Small intestine (tissue), 7 donors: ENCODE measurements around the gene AGTRAP. TPM values are rescaled to one million over a fixed set of nuclear protein-coding genes. Genes with fewer than 3 reads are reported as not detected.
A peak's percentile ranks its signal among the peaks of the same experiment; 100 is the strongest.

Experiments
- DNase-seq, 2 donors: peaks; one replicate each; pipeline versions ENCODE4 v3.0.0 to v3.0.0-alpha.2; 2013
- FAIRE-seq: peaks from 2 replicates; lab custom pipeline; 2012; peaks lifted over from hg19 to GRCh38; lab: Jason Lieb, UNC
- H3K27ac ChIP-seq, 3 donors: one replicate each; pipeline ENCODE4 v1.5.1; 2013; ENCODE audit warnings: low read length in 2 of 3, mild to moderate bottlenecking in 2 of 3, control low read depth in 1 of 3, inconsistent platforms in 1 of 3, low read depth in 1 of 3, moderate library complexity in 1 of 3
- H3K27me3 ChIP-seq, 3 donors: one replicate each; pipeline ENCODE4 v1.6.1; 2013; ENCODE audit warnings: low read length in 3 of 3, inconsistent platforms in 1 of 3; ENCODE audit not compliant: control insufficient read depth in 3 of 3, insufficient read depth in 3 of 3
- H3K36me3 ChIP-seq, 3 donors: one replicate each; pipeline ENCODE4 v1.6.1; 2013; ENCODE audit warnings: low read length in 3 of 3, inconsistent platforms in 1 of 3, low read depth in 1 of 3, mild to moderate bottlenecking in 1 of 3, moderate library complexity in 1 of 3; ENCODE audit not compliant: control insufficient read depth in 3 of 3, insufficient read depth in 2 of 3
- H3K4me1 ChIP-seq, 3 donors: one replicate each; pipeline ENCODE4 v1.6.1; 2013; ENCODE audit warnings: low read length in 2 of 3, inconsistent platforms in 1 of 3, low read depth in 1 of 3, mild to moderate bottlenecking in 1 of 3, moderate library complexity in 1 of 3; ENCODE audit not compliant: control insufficient read depth in 3 of 3, insufficient read depth in 2 of 3
- H3K4me3 ChIP-seq, 3 donors: one replicate each; pipeline ENCODE4 v1.5.1; 2013; ENCODE audit warnings: low read length in 3 of 3, control low read depth in 1 of 3, inconsistent platforms in 1 of 3, low read depth in 1 of 3, mild to moderate bottlenecking in 1 of 3, moderate library complexity in 1 of 3
- H3K9me3 ChIP-seq, 2 donors: one replicate each; pipeline ENCODE4 v1.6.1; 2013; ENCODE audit warnings: low read depth in 1 of 2, low read length in 1 of 2; ENCODE audit not compliant: control insufficient read depth in 2 of 2, insufficient read depth in 1 of 2
- WGBS, 3 donors: extraction: QIAGEN DNeasy Blood & Tissue Kit; methylation state at CpG; one replicate each; pipeline ENCODE4 v1.1.7; 2013; 5-methylcytosine and 5-hydroxymethylcytosine counted together
- polyA plus RNA-seq, 4 donors: library from polyadenylated mRNA; stranded (reverse) in 3 of 4; unstranded in 1 of 4; fragments of 200-250 nt in 3 of 4; fragments of 120-200 nt in 1 of 4; gene quantifications; one replicate each; pipeline versions ENCODE4 v1.2.1 to v1.2.3, GENCODE V29; 2013
- donor health status: healthy with polysubstance abuse.
- donor health status: control.
- donor health status: control.
- donor health status: Bipolar disorder and iron deficiency.
- donor health status: healthy.

AGTRAP gene
- polyA plus RNA-seq, 4 donors = 5.6 to 54.9 (median 19.2) TPM

DNA sequence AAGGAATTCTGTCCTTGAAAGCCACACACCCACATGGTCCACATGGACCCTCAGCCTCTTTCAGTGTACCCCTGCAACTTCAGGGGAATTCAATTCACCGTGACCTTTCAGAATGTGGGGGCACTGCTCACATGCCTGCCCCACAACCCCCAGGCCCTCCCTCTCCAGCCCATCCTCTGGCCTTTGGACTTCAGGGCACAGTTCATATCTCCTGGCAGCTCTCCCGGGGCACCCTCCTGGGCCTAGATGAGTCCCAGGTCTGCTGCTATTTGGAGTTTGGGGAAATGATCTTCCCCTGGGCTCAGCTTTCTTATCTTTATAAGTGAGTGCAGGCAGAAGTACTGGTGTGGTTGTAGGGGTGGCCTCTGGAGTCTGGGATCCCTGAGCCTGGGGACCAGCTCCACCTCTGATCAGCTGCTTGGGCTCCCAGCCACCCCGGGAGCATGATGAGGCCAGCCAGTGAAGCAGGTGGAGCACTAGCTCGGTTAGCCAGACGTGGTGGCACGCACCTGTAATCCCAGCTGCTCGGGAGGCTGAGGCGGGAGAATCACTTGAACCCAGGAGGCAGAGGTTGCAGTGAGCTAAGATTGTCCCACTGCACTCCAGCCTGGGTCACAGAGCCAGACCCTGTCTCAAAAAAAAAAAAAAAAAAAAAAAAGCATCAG lies 41.9 kb downstream of the AGTRAP start:
- Histone ChIP-seq H3K36me3 (no peaks in the 10 kb centered on the region), H3K4me3 (no peak overlapping the region), H3K27me3 (no peaks in the 10 kb centered on the region), H3K27ac (no peak overlapping the region), H3K9me3 (no peaks in the 10 kb centered on the region), H3K4me1 (no peaks in the 10 kb centered on the region)
- DNase-seq (peak; percentile 46 to 80), FAIRE-seq (no peak)
- 19 to 63% (median 43%) methylated on average over 7 to 8 of the region's 8 CpGs for WGBS, 3 donors

DNA sequence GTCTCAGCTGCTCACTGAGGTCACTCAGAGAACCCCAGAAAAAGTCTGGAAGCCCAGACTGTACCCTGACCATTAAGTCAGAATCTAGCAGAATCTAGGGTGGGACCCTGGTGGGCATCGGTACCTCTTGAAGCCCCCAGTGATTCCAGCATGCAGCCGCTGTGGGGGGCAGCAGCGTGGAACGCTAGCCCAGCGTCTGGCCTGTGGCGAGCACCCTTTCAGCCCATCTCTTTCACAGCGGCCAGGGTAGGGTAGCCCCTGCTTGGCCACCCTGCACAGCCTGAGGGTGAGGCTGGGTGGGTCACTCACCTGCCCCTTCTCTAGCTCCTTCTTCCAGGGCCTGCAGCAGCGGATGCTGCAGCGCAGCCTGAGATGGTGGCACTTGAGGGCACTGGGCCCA lies 42.4 kb downstream of the AGTRAP start:
- Histone ChIP-seq H3K4me3 (no peak overlapping the region), H3K27ac (no peak overlapping the region), H3K9me3 (no peaks in the 10 kb centered on the region), H3K36me3 (no peaks in the 10 kb centered on the region), H3K4me1 (no peaks in the 10 kb centered on the region), H3K27me3 (no peaks in the 10 kb centered on the region)
- WGBS, 3 donors = 91 to 94% (median 94%) methylated on average over 9 of the region's 9 CpGs
- FAIRE-seq = no peak
- DNase-seq = no peak

DNA sequence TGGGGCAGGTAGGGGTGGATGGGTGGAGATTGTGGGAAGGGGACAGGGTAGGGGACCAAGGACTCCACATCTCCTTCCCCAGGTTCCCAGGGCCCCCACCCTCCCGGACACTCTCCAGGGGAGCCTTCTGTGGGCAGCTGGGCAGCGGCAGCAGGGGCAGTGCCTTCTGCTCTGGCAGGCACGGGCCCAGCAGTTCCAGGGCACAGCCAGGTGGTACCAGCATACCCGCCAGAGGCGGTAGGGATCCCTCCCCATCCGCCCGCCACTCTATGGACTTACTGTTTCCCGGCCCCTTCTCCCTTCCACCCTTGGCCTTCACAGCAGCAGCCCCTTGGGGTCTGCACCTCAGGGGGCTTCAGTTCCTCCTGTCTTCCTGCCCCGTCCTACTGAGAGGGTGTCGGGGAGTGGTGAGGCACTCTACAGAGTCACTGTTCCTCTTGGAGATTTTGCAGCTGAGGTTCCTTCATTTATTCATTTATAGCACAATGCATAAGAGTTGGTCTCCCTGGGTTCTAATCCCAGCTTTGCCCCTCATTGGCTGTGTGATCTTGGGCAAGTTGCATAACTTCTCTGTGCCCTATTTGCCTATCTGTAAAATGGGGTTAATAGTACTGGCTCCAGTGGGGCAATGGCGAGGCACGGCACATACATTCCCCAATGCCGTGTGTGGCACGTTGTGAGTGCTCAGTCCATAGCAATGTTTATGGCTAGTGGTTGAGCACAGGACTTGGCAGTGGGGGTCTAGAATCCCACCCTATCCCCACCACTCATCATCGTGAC lies 43.1 kb downstream of the AGTRAP start:
- no peaks in the 10 kb centered on the region for H3K27me3 ChIP-seq
- H3K36me3 ChIP-seq = no peaks in the 10 kb centered on the region
- no peaks in the 10 kb centered on the region for H3K4me1 ChIP-seq
- H3K9me3 ChIP-seq = no peaks in the 10 kb centered on the region
- no peak overlapping the region for H3K27ac ChIP-seq
- DNase-seq (no peak), FAIRE-seq (no peak)
- WGBS, 3 donors = 86 to 88% (median 87%) methylated on average over 14 to 15 of the region's 15 CpGs
- H3K4me3 ChIP-seq = no peak overlapping the region

DNA sequence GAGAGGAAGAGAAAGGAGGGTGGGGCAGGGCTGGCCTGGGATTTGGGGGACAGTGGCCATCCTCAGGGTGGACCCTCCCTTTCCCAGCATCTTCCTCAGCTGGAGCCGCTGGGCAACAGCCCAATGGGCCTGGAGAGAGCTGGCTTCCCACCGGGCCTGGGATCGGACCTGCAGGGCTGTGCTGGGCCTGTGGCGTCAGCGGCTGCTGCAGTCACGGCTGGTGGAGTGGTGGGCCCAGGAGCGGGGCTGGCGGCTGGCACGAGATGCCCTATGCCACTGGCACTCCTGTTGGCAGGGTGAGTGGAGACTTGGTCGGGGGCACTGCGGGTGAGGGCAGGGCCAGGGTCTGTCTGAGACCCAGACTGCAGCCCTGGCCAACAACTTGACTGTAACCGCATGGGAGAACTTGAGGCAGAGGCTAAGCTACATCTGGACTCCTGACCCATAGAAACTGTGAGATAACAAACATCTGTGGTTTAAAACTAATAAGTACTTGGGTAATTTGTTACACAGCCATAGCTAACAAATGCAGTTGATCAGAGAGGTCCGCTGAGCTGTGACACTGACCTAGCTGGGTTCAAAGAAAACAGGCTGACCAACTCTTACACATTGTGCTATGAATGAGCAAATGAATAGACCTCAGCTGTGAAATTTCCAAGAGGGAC lies 43.9 kb downstream of the AGTRAP start:
- peaks cover 0 to 3% (median 0%) of the 10 kb centered on the region in 3 donors for H3K4me1 ChIP-seq
- H3K27ac ChIP-seq = no peak overlapping the region
- 81 to 83% (median 82%) methylated on average over 13 of the region's 13 CpGs for WGBS, 3 donors
- DNase-seq = no peak
- no peak overlapping the region for H3K4me3 ChIP-seq
- no peak for FAIRE-seq
- no peaks in the 10 kb centered on the region for H3K27me3 ChIP-seq
- no peaks in the 10 kb centered on the region for H3K36me3 ChIP-seq
- H3K9me3 ChIP-seq = no peaks in the 10 kb centered on the region

DNA sequence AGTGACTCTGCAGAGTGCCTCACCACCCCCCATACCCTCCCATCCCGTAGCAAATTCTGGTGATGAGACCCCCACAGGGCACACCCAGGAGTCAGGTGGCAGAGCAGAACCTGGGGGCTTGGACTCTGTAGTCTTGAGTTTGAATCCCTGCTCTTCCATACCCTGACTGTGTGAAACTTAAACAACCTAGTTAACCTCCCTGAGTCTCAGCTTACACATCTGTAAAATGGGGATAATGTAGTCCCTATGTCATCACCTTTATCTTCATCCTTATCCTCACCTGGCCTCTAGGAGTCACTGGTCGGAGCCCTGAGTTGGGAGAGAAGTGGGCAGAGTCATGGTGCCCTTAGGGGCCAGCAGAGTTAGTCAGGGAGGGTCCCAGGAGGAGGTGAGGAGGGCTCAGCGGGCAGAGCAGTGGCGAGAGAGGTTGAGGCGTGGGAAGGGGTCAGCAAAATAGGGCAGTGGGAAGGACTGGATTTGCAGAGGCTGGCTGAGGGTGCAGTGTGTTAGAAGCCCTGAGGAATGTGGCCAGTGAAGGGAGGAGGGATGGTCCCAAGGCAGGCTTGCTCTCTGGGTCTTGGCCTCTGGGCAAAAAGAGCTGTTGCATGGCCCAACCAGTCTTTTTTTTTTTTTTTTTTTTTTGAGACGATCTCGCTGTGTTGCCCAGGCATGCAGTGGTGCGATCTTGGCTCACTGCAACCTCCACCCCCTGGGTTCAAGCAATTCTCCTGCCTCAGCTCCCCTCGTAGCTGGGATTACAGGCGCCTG lies 44.6 kb downstream of the AGTRAP start:
- Histone ChIP-seq H3K27me3 (no peaks in the 10 kb centered on the region), H3K9me3 (no peaks in the 10 kb centered on the region), H3K4me1 (peaks cover 0 to 10% (median 0%) of the 10 kb centered on the region in 3 donors), H3K4me3 (no peak overlapping the region), H3K27ac (no peak overlapping the region), H3K36me3 (no peaks in the 10 kb centered on the region)
- DNase-seq (no peak), FAIRE-seq (no peak)
- whole genome bisulfite sequencing, 3 donors = 76 to 84% (median 82%) methylated on average over 7 to 10 of the region's 10 CpGs

DNA sequence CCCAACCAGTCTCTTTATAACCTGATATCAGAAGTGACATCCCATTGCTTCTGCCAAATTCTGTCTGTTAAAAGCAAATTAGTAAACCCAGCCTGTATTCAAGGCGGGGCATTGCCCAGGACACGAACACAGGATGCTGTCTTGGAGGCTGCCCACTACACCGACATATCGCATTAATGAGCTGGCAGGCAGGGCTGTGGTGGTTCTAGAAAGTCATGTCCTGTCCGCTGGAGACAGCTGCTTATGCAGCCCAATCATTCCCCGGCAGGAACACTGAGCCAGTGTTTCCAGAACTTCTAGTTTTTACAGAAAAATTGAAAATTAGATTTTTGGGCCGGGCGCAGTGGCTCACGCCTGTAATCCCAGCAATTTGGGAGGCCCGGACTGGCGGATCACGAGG lies 45.4 kb downstream of the AGTRAP start:
- WGBS, 3 donors = 81 to 95% (median 88%) methylated on average over 12 of the region's 12 CpGs

DNA sequence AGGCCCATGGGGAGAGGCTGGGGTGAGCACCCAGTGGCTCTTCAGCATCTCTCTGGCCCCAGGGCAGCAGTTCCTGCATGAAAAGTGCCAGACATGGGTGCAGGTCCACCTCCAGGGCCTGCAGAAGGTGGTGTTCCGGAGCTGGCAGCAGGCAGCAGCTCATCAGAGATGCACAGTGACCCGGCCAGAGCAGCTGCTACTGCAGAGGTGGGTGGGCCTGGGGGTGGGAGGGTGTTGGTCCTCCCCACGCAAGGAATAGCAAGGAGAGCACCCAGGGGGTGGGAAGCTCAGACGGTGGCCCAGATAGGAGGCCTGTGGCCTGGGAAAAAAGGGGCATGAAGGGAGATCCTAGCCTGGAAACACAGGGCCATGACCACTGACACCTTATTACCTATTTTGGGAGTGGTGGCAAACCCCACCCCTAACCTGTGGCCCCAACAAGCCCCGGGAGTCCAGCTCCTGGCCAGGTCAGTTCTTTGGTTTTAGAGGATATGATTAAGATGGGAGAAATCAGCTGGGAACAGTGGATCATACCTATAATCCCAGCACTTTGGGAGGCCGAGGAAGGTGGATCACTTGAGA lies 46.3 kb downstream of the AGTRAP start:
- H3K4me1 ChIP-seq = peaks cover 0 to 17% (median under 1%) of the 10 kb centered on the region in 3 donors
- no peaks in the 10 kb centered on the region for H3K36me3 ChIP-seq
- no peaks in the 10 kb centered on the region for H3K27me3 ChIP-seq
- no peak overlapping the region for H3K4me3 ChIP-seq
- H3K27ac ChIP-seq = no peak overlapping the region
- 71 to 86% (median 75%) methylated on average over 6 of the region's 6 CpGs for WGBS, 3 donors
- DNase-seq (no peak), FAIRE-seq (no peak)
- no peaks in the 10 kb centered on the region for H3K9me3 ChIP-seq

More for the DNA sequence above, 45.4 kb downstream of the AGTRAP start:
- Histone ChIP-seq H3K27ac (no peak overlapping the region), H3K9me3 (no peaks in the 10 kb centered on the region), H3K4me3 (no peak overlapping the region), H3K36me3 (no peaks in the 10 kb centered on the region), H3K27me3 (no peaks in the 10 kb centered on the region), H3K4me1 (peaks cover 0 to 10% (median 0%) of the 10 kb centered on the region in 3 donors)
- DNase-seq = no peak
- FAIRE-seq = no peak
